ENCODE measurements around the gene ADO. TPM values are rescaled to one million over a fixed set of nuclear protein-coding genes. Genes with fewer than 3 reads are reported as not detected.

ADO gene
- total and polyA plus RNA-seq, 2 of the 13 experiments (the other 11 are each of a cell fraction or from before 2014, with no cell fraction given) = 8.9 to 15.9 TPM

GRCh38 chr10:62805231-62806099 lies 945 bp downstream of the ADO start:
- no peak overlapping the region for H2AFZ ChIP-seq (ENCODE audit: low read length)
- H3K9ac ChIP-seq (ENCODE audit: insufficient read depth, low read depth, low read length) = peak overlapping the region; percentile 82
- ATAC-seq (peak; percentile 67), FAIRE-seq (no peak), DNase-seq (ENCODE audit: low spot score) (peak; percentile 43)
- H3K27me3 ChIP-seq (ENCODE audit: control insufficient read depth in 1 of 2, insufficient read depth in 2 of 2, low read length in 2 of 2) = no peaks in the 10 kb centered on the region
- WGBS (ENCODE audit: low lambda C conversion rate) = 3% methylated on average over 23 of the region's 77 CpGs
- in situ Hi-C loops (cut with HindIII; ENCODE audit: extremely low pct_ligation_motif_present, low pct_unique_long_range_greater_than_20kb) = loop anchor here (10.0 to 25.0 kb wide), 2 partner anchors 329 to 543 kb away; partner anchors contain the start of genes NRBF2 and RTKN2
- CTCF ChIA-PET (ENCODE audit: low intra/inter-chr PET ratio, low total read pairs) = no interaction called here
- peak overlapping the region; percentile 75 for H3K27ac ChIP-seq (ENCODE audit: extremely low read length, insufficient read depth, low read length)
- peak overlapping the region; percentile 92 for H3K4me2 ChIP-seq (ENCODE audit: low read depth, low read length)
- intact Hi-C loops (cut with micrococcal nuclease; ENCODE audit: unreplicated experiment) = loop anchor here (1.0 to 10.0 kb wide), 2 partner anchors 11 to 541 kb away; partner anchors contain the start of genes EGR2 and RTKN2
- H4K20me1 ChIP-seq (ENCODE audit: insufficient read depth, low read length) = peaks cover 21% of the 10 kb centered on the region
- no peaks in the 10 kb centered on the region for H3K36me3 ChIP-seq (replicated peaks in 1 of 2; ENCODE audit: control insufficient read depth in 1 of 2, insufficient read depth in 2 of 2, low read length in 2 of 2)
- no TSS peak for BruUV-seq (replicated peaks)
- POLR2A ChIA-PET = interaction anchor here (1.3 to 1.8 kb wide), 3 partner anchors 11 to 13 kb away, joined by 5 to 13 read pairs (median 8); partner anchors contain the start of gene EGR2
- H3K79me2 ChIP-seq (ENCODE audit: insufficient read depth, low read length) = peaks cover 31% of the 10 kb centered on the region
- peaks cover 34% of the 10 kb centered on the region for H3K4me1 ChIP-seq (ENCODE audit: insufficient read depth, low read length)
- H3K9me3 ChIP-seq (ENCODE audit: low read length) = no peaks in the 10 kb centered on the region
- H3K4me3 ChIP-seq (replicated peaks in 1 of 3; ENCODE audit: insufficient read depth in 1 of 3, low read depth in 2 of 3, low read length in 3 of 3) = peak overlapping the region; percentile 60 to 100 (median 95)
- TF ChIP-seq ZNF280D (CRISPR knock-in tag; IDR thresholded peaks at IDR 0.05) = no peak
- peak; percentile 84; the same call in 1 of the 2 replicates for TF ChIP-seq ZNF891 (CRISPR knock-in tag; IDR thresholded peaks at IDR 0.05)
- peak; percentile 81 for TF ChIP-seq ZFX (CRISPR knock-in tag; IDR thresholded peaks at IDR 0.05; ENCODE audit: low read depth)
- peak; percentile 13; the same call in 1 of the 2 replicates for TF ChIP-seq SP4 (CRISPR knock-in tag; IDR thresholded peaks at IDR 0.05)
- peak; percentile 72; the same call in 1 of the 2 replicates for TF ChIP-seq HIVEP1 (CRISPR knock-in tag; IDR thresholded peaks at IDR 0.05)
- no peak for TF ChIP-seq SRSF1 (optimal IDR thresholded peaks at IDR 0.05; ENCODE audit: low read depth, low read length)
- peak; percentile 51; the same call in 1 of the 2 replicates for TF ChIP-seq MTF1 (CRISPR knock-in tag; IDR thresholded peaks at IDR 0.05)
- peak; percentile 74 for TF ChIP-seq ZFY (CRISPR knock-in tag; IDR thresholded peaks at IDR 0.05)
- TF ChIP-seq MED1 (CRISPR knock-in tag; IDR thresholded peaks at IDR 0.05) = peak; percentile 25; the same call in 1 of the 2 replicates
- no peak for TF ChIP-seq ETS1 (CRISPR knock-in tag; IDR thresholded peaks at IDR 0.05)
- 0 out of 2 replicates have a peak, but pooled peaks have one; percentile 29 for TF ChIP-seq ZBTB10 (CRISPR knock-in tag; IDR thresholded peaks at IDR 0.05; ENCODE audit: borderline replicate concordance)
- no peak; the same call in 1 of the 2 replicates for TF ChIP-seq ZFP90 (CRISPR knock-in tag; IDR thresholded peaks at IDR 0.05; ENCODE audit: borderline replicate concordance)
- no peak for TF ChIP-seq SP1 (IDR thresholded peaks at IDR 0.05)
- TF ChIP-seq SP1 (CRISPR knock-in tag; IDR thresholded peaks at IDR 0.05) = 0 out of 2 replicates have a peak, but pooled peaks have one; percentile 20
- TF ChIP-seq ZNF782 (CRISPR knock-in tag; IDR thresholded peaks at IDR 0.05; ENCODE audit: borderline replicate concordance) = no peak
- peak; percentile 48 for TF ChIP-seq ZSCAN21 (CRISPR knock-in tag; IDR thresholded peaks at IDR 0.05; ENCODE audit: borderline replicate concordance)
